GM12864 (cell line): ENCODE data around the gene LIPC.

Experiments
- DNase-seq: peaks from one replicate; pipeline ENCODE4 v3.0.0-alpha.2; 2011; ENCODE audit warnings: low read depth
- H3K4me3 ChIP-seq: 2 replicates; pipeline ENCODE4 v1.5.1; 2011; ENCODE audit warnings: mild to moderate bottlenecking, low read depth, low read length, control low read depth
- CTCF ChIP-seq: IDR thresholded peaks from 2 replicates; pipeline ENCODE4 v1.5.1; 2011; ENCODE audit warnings: low read depth, mild to moderate bottlenecking, moderate library complexity, low read length, control low read depth, inconsistent platforms; ENCODE audit errors: missing control alignments

Gene LIPC

DNA sequence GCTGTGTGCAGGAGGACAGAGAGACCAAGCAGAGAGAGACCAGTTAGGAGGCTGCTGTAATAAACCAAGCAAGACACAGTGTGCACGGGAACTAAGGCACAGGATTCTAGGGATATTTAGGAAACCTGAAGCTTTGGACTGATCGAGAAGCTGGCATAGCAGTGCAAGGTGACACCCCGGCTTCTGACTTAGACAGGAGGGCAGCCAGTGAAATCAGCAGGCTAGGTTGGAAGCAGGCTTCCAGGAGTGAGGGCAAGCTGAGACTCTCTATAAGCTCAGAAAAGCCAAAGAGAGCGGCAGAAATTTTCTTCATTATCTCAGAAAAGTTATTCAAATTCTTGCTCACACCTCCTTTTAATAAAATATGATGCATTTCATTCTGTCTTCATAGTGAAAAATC lies 104.6 kb downstream of the LIPC start:
- no peak for TF ChIP-seq CTCF
- H3K4me3 ChIP-seq: no peak overlapping the region
- DNase-seq: no peak

- no peak for TF ChIP-seq CTCF
- DNase-seq: no peak
- H3K4me3 ChIP-seq: no peak overlapping the region
Observed at GRCh38 chr15:58537033-58537432, 105.2 kb downstream of the LIPC start.

- no peak for DNase-seq
- TF ChIP-seq CTCF: no peak
- no peak overlapping the region for H3K4me3 ChIP-seq
Observed at GRCh38 chr15:58538225-58538727, 106.5 kb downstream of the LIPC start.

GRCh38 chr15:58538901-58539300 lies 107.1 kb downstream of the LIPC start:
- H3K4me3 ChIP-seq: no peak overlapping the region
- DNase-seq: no peak
- TF ChIP-seq CTCF: no peak

GRCh38 chr15:58539548-58539947 lies 107.8 kb downstream of the LIPC start:
- H3K4me3 ChIP-seq: no peak overlapping the region
- TF ChIP-seq CTCF: no peak
- DNase-seq: no peak

DNA sequence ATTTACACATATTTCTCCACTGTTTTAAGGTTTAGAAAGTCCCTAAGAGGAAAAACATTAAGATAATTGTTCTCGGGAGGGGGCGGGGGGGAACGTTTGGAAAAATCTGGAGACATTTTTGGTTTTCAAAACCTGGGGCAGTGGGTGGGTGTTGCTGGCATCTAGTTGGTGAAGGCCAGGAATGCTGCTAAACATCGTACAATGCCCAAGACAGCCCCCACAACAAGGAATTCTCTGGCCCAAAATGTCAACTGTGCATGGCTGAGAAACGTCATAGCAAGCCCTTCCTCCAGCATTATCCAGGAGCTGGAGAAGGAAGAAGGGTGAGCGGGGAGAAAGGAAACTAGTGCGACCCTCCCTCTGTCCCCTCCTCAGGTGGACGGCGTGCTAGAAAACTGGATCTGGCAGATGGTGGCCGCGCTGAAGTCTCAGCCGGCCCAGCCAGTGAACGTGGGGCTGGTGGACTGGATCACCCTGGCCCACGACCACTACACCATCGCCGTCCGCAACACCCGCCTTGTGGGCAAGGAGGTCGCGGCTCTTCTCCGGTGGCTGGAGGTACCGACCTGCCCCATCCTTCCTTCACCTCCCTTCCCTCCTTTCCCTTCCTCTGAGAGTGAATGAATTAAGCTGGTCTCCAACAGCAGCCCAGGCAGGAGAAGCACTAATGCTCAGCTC lies 109.8 kb downstream of the LIPC start:
- H3K4me3 ChIP-seq: no peak overlapping the region
- DNase-seq: no peak
- TF ChIP-seq CTCF: no peak

- H3K4me3 ChIP-seq: no peak overlapping the region
- DNase-seq: no peak
- TF ChIP-seq CTCF: no peak
Observed at GRCh38 chr15:58543664-58544335, 112.0 kb downstream of the LIPC start.
